Cardiac muscle cell (in vitro differentiated cells and primary cell): ENCODE results near the gene RAB30. TPM values are rescaled to one million over a fixed set of nuclear protein-coding genes. Genes with fewer than 3 reads are reported as not detected.

Experiments used
- DNase-seq, 2 donors: peaks; one replicate each; pipeline versions ENCODE4 v3.0.0 to v3.0.0-alpha.2; 2010 to 2017; ENCODE audit warnings: low read depth in 1 of 2, low spot score in 1 of 2
- H3K27ac ChIP-seq: fragments of 200-600 bp; sonication (generic); 2 replicates; pipeline ENCODE4 v1.5.1; 2016
- H3K27me3 ChIP-seq: fragments of 200-600 bp; sonication (generic); 2 replicates; pipeline ENCODE4 v1.6.0; 2016; ENCODE audit warnings: control low read depth
- H3K36me3 ChIP-seq: fragments of 200-600 bp; sonication (generic); 2 replicates; pipeline ENCODE4 v1.5.1; 2016; ENCODE audit warnings: control low read depth
- H3K4me1 ChIP-seq: fragments of 200-600 bp; sonication (generic); 2 replicates; pipeline ENCODE4 v1.8.1; 2017; ENCODE audit warnings: low read depth, mild to moderate bottlenecking, mixed run types
- H3K4me3 ChIP-seq: fragments of 200-600 bp; sonication (generic); 2 replicates; pipeline ENCODE4 v1.5.1; 2016; ENCODE audit warnings: mild to moderate bottlenecking
- H3K9me3 ChIP-seq: fragments of 200-600 bp; sonication (generic); 2 replicates; pipeline ENCODE4 v1.5.1; 2017; ENCODE audit warnings: low read depth, mild to moderate bottlenecking, control low read depth
- polyA plus RNA-seq: library from polyadenylated mRNA; unstranded; fragments of >200 nt; fragmentation: Nextera tagmentation; extraction: Ambion mirVana; gene quantifications from 2 replicates; pipeline ENCODE4 v1.2.1, GENCODE V29; 2016
- total RNA-seq: library from RNA; depleted of rRNA; stranded (reverse); fragments of >200 nt; gene quantifications from 2 replicates; pipeline ENCODE4 v1.2.3, GENCODE V29; 2016
- TF ChIP-seq, protein P1 (sequence below): IDR thresholded peaks from 2 replicates; pipeline ENCODE4 v1.5.1; 2012; ENCODE audit warnings: low read depth, mild to moderate bottlenecking, low read length

Gene RAB30
- total and polyA plus RNA-seq, 2 experiments from 2014 or later, result 4.3 to 9.8 TPM

DNA sequence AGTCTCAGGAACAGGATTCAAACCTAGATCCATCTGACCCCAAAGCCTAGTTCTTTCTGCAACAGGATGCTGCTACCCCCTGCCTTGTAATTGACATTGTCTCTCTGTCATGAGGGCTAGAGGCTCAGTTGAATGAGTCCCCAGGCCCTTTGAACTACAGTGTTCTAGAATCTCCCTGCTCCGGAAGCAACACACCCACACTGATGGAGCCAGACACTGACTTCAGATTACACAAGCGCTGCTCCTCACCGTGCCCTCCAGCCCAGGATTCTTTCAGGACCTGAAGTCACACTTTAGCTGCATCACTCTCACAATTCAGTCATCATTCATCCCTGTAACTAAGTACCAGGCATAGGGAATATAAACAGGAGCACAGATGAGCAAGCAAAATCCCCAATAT, 69.6 kb downstream of the RAB30 start:
- Histone ChIP-seq H3K9me3 (no peaks in the 10 kb centered on the region), H3K4me3 (no peak overlapping the region), H3K36me3 (no peaks in the 10 kb centered on the region), H3K4me1 (peaks cover 5% of the 10 kb centered on the region), H3K27me3 (no peaks in the 10 kb centered on the region), H3K27ac (no peak overlapping the region)
- peak in 1 of 2 donors; percentile 32 for DNase-seq
- TF ChIP-seq, protein P1, sequence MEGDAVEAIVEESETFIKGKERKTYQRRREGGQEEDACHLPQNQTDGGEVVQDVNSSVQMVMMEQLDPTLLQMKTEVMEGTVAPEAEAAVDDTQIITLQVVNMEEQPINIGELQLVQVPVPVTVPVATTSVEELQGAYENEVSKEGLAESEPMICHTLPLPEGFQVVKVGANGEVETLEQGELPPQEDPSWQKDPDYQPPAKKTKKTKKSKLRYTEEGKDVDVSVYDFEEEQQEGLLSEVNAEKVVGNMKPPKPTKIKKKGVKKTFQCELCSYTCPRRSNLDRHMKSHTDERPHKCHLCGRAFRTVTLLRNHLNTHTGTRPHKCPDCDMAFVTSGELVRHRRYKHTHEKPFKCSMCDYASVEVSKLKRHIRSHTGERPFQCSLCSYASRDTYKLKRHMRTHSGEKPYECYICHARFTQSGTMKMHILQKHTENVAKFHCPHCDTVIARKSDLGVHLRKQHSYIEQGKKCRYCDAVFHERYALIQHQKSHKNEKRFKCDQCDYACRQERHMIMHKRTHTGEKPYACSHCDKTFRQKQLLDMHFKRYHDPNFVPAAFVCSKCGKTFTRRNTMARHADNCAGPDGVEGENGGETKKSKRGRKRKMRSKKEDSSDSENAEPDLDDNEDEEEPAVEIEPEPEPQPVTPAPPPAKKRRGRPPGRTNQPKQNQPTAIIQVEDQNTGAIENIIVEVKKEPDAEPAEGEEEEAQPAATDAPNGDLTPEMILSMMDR, result no peak

DNA sequence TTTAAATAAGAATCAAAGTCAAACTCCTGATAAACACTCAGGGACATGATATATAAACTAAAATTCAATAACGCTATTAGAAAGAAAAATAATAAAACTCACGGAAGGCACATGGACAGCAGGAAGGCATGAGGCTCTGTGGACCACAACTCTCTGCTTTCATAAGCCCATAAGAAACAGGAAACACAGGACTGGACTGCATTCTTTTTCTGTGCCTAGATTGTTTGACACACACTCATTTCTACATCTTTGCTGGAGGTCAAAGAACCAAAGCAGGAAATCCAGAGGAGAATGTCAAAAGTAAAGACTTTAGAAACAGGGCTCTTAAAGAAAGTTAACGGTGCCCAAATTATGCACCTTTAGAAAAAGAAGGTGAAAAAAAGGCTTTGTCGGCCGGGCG, 71.3 kb downstream of the RAB30 start:
- TF ChIP-seq, protein P1, result no peak
- Histone ChIP-seq H3K27me3 (no peaks in the 10 kb centered on the region), H3K9me3 (no peaks in the 10 kb centered on the region)

DNA sequence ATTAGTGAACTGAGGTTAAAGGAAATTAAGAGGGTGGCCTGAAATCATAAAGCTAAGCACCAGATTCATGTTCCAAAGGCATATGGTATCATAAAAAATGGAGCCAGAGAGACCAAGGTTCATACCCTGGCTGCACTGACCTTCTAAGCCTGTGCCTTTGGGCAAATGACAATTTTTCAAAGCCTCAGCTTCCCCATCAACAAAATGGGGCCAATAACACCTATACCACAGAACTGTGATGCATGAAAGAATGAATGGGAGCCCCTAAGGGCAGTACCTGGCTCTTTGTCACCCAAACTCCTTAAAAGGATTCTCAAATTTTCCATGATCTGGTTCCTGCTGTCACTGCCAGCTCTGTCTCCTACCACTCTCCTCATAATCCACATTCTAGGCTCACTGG, 72.5 kb downstream of the RAB30 start:
- H3K4me1 ChIP-seq, result no peaks in the 10 kb centered on the region
- H3K27ac ChIP-seq, result no peak overlapping the region
- TF ChIP-seq, protein P1, result no peak
- no peaks in the 10 kb centered on the region for H3K27me3 ChIP-seq
- DNase-seq, result no peak
- H3K36me3 ChIP-seq, result no peaks in the 10 kb centered on the region
- no peak overlapping the region for H3K4me3 ChIP-seq
- H3K9me3 ChIP-seq, result no peaks in the 10 kb centered on the region

More for the DNA sequence above, 71.3 kb downstream of the RAB30 start:
- H3K36me3 ChIP-seq, result no peaks in the 10 kb centered on the region
- H3K27ac ChIP-seq, result no peak overlapping the region
- no peaks in the 10 kb centered on the region for H3K4me1 ChIP-seq
- DNase-seq, result no peak
- no peak overlapping the region for H3K4me3 ChIP-seq

DNA sequence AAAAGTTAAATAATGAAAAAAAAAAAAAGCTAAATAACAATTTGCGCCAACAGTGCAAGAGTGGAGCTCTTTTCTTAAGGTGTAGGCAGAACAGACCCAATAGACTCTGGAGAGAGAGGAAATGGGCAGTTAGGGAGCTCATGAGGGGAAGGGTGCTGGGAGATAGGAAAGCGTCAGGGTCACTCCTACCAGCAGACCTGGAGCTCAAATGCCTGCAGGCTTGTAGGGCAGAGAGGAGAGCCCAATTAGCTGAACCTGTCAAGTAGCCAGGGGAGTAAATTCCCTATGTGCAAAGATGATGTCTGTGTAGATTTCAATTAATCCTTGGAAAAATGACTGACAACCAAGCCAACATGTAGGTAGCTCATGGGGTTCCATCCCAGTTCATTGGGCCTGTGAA, 73.0 kb downstream of the RAB30 start:
- no peaks in the 10 kb centered on the region for H3K4me1 ChIP-seq

DNA sequence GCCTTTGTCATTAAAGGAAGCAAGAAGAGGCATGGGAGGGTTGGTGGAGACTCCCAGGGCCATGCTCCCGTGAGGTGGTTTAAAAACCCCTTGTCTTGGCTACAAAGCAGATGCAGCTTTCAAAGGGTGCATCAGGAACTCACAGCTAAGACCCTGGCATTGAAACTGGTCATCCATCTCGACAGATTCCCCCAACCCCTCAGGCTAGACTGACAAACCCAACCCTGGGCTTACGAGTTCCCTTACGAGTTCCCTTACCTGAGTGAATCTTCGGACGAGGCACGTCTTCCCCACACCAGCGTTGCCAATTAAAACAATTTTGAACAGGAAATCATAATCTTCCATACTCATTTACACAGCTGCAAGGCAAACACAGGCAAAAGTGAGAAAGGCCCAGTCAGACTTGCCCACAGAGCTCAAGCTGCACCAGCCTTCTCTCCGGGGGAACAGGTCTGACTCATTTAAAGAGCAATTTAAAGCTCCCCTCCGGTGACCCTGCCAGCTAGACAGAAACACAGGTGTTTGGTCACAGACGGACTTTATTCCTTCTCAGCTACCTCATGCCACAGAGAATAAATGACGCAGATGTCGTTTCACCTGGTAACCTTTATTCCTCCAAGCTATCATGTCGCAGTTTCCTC, 74.6 kb downstream of the RAB30 start:
- Histone ChIP-seq H3K27me3 (no peaks in the 10 kb centered on the region), H3K4me1 (peaks cover 3% of the 10 kb centered on the region), H3K9me3 (no peaks in the 10 kb centered on the region), H3K4me3 (no peak overlapping the region), H3K27ac (no peak overlapping the region), H3K36me3 (no peaks in the 10 kb centered on the region)
- TF ChIP-seq, protein P1, result no peak
- DNase-seq, result no peak

More for the DNA sequence above, 73.0 kb downstream of the RAB30 start:
- DNase-seq, result no peak
- no peaks in the 10 kb centered on the region for H3K27me3 ChIP-seq
- no peaks in the 10 kb centered on the region for H3K9me3 ChIP-seq
- no peaks in the 10 kb centered on the region for H3K36me3 ChIP-seq
- TF ChIP-seq, protein P1, result no peak
- no peak overlapping the region for H3K27ac ChIP-seq
- H3K4me3 ChIP-seq, result no peak overlapping the region
